ENCODE results near the gene WDR35.
A peak's percentile ranks its signal among the peaks of the same experiment; 100 is the strongest.
"Not testable (repeated sequence)": the region's sequence is repeated elsewhere in the genome, so short reads cannot be mapped to it uniquely, and the experiment has no call there.

Gene WDR35

GRCh38 chr2:19890104-19890503 is 99.8 kb downstream of the WDR35 start:
- DNase-seq, result no peak

DNA sequence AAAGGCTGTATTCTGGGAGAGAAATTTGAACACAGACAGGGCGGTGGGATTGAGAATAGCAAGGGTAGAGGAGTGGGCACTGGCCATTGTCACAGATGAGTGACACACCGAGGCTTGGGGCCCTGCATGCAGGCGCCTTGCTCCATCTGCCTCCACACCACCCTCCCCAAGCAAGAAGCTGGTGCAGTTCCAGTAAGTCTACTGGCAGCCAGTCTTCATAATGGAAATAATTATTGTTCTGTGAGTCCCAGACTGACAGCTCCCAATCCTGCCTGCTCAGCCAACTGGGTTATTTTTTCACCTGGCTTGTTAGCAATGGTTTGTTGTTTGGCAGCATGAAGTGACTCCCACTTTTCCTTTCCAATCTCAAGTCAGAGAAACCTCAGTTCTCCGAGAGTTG is 101.1 kb downstream of the WDR35 start:
- DNase-seq, result peak in 1 of 2 experiments; percentile 12

DNA sequence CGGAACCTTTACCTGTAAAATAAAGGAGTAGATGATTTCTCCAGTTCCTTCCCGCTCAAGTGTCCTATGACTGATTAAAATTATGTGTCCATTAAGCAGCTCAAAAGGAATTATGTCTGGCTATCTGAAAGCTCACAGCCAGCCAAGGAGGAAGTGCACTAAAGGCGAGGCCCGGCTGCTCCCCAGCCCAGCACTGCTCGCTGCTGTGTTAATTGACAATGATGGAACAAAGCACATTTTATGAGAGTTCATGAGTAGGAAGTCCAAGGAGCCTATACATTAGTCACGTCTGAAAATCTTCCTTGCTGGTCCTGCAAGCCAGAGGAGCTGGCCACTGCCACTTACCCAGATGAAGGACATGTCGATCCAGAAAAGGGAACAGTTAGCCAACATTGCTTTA is 102.4 kb downstream of the WDR35 start:
- no peak for DNase-seq

GRCh38 chr2:19886261-19886660 is 103.6 kb downstream of the WDR35 start:
- DNase-seq, result no peak

GRCh38 chr2:19885791-19886190 is 104.1 kb downstream of the WDR35 start:
- no peak for DNase-seq

GRCh38 chr2:19883971-19884720 is 105.8 kb downstream of the WDR35 start:
- peak in 1 of 2 experiments; percentile 4 for DNase-seq

GRCh38 chr2:19883486-19883885 is 106.4 kb downstream of the WDR35 start:
- DNase-seq, result peak in 1 of 2 experiments; percentile 4

DNA sequence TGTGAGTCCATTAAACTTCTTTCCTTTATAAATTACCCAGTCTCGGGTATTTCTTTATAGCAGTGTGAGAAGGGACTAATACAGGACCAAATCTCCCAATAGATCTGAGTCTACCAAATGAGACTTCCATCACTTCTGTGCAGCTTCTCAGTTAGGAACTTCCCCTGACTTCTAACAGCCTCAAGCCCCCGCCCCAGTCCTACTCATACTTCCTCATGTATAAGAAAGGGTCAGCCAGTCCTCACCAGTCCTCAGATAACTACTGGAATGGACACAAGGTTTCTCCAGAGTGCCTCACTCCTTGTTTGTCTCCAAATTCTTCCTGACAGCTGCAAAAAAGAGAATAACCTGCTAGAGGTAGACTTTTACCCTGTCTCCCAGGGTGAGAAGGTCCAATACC is 107.6 kb downstream of the WDR35 start:
- no peak for DNase-seq

DNA sequence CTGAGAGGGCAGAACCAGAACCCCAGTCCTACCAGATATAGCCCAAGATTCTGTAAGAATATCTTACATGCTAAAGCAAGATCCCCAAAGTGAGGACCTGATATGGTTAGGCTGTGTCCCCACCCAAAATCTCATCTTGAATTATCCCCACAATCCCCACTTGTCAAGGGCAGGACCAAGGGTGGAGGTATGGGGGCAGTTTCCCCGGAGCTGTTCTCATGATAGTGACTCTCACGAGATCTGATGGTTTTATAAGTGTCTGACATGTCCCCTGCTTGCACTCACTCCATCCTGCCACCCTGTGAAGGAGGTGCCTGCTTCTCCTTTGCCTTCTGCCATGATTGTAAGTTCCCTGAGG is 108.0 kb downstream of the WDR35 start:
- DNase-seq, result no peak

DNA sequence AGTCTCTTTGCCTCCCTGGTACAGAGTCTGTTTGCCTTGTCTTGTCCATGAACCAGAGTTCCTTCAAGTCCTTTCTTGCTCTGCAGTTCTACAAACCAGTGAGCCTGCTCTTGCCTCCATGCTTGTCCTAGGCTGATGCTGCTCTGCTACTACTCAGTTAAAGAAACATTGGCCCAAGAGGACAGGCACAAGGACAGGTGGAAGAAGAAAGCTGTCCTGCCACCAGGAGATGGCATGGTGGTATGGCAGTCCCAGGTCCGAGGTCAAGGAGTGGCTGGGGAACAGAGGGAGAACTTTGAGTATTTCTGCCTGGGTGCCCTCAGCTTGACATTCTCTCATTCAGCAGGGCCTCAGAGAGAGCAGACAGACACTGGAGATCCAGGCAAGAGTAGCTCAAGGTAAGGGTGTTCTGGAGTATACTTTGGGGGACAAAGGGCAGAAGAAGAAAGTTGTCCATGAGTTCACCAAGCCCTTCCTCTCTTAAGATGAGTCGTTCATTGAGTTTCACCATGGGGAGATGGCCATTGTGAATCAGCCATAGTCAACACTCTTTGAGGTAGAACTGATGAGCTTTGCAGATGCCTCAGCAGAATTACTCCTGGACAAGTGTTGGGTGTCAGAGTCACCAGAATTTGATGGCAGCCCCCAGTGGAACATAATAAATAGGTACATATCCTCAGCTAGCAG is 108.5 kb downstream of the WDR35 start:
- DNase-seq, result no peak

DNA sequence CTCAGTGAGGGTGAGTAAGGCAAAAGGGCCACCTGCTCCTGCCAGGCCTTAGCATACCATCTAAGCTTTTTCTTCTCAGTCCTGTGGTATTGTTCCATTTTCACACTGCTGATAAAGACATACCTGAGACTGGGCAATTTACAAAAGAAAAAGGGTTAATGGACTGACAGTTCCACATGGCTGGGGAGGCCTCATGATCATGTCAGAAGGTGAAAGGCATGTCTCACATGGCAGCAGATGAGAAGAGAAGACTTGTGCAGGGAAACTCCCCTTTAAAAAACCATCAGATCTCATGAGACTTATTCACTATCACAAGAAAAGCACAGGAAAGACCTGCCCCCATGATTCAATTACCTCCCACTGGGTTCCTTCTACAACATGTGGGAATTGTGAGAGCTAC is 109.7 kb downstream of the WDR35 start:
- DNase-seq, result not testable (repeated sequence)

DNA sequence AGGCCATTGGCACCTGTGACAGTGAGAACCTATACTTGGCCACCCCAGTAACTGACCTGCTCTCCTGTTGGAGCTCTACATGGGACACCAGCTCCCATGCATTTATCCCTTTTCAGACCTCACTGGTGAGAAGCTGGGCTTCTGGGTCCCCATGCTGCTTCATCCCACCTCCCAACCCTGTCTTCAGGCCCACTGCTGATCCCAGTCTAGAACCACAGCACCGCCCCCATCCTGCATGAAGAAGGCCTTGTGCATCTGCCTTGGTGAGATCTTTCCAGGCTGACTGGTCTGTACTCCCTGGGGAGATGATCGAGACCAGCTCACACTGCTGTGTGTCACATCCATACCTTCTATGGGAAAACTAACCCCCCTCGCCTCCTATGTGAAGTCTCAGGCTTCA is 110.8 kb downstream of the WDR35 start:
- no peak for DNase-seq

DNA sequence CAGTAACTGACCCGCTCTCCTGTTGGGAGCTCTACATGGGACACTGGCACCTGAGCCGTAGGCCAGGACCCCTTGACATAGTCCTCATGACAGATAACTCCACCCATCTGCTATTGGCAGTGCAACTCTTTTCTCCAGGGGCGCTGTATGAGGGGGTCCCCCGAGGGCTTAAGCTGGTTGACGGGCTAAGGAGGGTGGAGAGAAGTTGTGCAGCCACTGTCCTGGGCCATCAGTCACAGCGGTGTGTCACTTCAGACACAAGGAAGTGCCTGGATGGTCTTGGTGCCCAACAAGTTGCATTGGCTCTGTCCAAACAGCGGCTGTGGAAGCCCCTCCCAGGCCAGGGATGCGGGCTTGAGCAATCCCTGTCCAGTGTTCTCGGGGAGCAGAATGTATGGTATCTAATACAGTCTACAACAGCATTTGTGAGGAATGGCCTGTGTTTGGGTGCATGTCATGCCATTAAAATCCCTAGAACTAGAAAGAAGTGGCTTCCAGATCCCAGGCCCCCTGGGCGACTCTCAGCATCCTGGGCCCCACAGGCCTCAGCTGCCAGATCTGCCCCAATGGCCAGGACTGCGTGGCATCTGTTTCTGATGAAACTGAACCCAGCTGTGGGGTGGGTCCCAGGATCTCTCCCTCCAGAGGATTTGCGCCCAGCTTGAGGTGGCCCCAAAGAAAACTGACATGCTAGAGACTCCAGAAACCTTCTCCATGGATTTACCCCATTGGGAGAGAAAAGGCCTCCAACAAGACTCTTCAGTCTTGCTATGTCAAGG is 111.4 kb downstream of the WDR35 start:
- DNase-seq, result no peak

- no peak for DNase-seq
Measured at GRCh38 chr2:19876751-19877150, 113.2 kb downstream of the WDR35 start.

- no peak for DNase-seq
Measured at GRCh38 chr2:19875280-19875679, 114.6 kb downstream of the WDR35 start.

- DNase-seq, result no peak
Measured at GRCh38 chr2:19874726-19875125, 115.2 kb downstream of the WDR35 start.

GRCh38 chr2:19873014-19873413 is 116.9 kb downstream of the WDR35 start:
- DNase-seq, result no peak

DNA sequence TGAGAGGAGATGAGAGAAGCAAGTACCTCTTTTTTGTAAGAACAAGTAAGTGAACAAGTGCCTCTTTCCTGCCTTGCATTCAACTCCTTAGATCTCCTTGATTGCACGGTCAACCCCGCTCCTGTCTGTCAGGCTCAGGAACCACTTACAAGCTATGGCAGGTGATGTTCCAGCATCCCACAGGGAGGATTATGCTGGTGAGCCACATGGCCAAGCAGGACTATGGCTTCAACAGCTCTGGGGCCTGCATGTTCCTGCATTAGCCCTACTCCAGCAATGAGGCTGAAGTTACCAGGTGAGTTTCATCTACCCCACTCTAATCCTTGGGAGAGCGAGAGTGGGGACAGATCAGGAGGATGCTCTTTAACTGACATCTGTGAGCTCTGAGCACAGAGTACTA is 117.6 kb downstream of the WDR35 start:
- no peak for DNase-seq

DNA sequence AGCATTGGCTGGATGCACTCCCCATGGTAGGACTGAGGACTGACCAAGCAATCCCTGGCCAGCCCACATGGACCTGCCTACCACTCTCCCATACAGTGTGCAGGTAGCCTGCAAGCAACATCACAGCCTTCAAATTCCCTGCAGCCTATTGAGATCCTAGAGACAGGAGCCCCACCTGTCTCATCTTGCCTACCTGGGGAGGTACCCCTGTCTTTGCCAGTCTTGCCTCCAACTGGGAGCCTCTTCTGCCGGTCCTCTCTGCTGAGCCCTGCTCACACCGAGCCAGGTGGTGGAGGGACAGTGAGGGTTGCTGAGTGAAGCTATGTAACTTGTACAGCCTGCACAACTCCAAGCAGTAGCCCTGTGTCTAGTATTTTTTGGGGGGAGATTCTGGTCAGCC is 118.1 kb downstream of the WDR35 start:
- DNase-seq, result no peak

DNA sequence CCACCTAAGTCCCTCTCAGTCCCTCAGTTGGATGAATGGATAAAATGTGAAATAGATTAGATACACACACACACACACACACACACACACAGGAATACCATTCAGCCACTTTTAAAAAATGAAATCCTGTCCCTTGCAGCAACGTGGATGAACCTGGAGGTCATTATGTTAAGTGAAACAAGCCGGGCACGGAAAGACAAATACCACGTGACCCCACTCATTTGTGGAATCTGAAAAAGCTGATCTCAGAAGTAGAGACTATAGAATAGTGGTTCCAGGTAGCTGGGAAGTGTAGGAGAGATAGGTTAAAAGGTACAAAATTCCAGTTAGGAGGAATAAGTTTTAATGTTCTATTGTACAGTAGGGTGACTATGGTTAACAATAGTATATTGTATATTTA is 119.1 kb downstream of the WDR35 start:
- no peak for DNase-seq

DNA sequence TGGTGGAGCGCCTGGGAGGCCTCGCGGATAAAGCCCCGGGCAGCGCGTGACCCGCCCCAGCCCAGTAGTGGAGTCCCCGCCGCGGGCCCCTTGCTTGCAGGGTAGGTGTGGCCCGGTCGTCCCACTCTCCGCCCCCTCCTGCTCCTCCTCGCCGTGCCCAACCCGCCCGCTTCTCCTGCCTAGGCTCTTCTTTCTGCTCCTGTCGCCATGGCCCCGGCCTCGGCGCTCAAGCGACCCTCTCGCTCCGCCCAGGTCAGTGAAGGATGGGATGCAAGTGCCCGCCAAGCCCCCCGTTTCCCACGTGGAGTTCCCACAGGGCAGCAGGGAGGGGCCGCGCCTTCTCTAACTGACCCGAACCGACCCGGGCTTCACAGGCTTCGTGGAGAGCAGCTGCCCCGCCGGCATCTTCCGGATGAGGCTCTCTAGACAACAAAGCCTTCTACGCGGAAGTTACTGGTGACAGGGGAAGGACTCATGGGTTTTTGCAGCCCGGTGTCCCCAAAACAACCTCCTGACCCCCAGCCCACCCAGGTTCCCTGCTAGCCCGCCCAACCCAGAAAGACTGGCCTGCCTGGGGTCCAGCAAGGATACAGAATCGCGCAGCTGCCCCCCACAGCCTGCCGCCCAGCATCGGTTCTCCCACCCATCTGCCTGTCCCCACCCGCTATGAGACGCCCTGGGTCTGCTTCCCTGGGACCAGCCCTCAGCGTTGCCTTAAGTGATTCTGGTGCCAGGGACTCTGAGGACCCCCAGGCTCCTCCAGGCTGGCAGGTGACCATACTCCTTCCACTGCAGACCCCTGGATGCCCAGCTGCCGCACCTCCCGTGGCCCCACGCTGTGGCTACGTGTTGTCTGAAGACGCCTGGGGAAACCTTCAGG is 121.0 kb downstream of the WDR35 start:
- peak; percentile 70 to 74 for DNase-seq

DNA sequence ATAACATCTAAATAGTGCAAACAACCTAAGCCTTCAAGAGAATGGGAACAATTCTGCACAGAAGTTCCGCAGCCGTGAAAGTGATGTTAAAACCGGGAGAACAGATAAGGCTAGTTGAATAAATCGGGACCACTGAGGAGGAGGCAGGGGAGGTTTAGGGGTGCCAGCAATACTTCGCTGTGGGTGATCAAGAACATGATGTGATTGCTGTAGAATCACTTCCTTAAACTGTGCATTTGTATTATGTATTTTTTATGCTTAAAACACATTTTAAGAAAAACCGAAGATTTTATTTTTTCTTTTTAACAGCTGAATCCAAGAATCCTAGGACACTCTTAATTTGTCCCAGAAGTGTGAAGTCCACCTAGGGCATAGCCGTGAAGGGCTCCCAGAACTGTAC is 121.7 kb downstream of the WDR35 start:
- no peak for DNase-seq

GRCh38 chr2:19866771-19867170 is 123.1 kb downstream of the WDR35 start:
- no peak for DNase-seq
